Esophagus squamous epithelium (tissue), 5 donors: ENCODE measurements around the gene C7orf25. TPM values are rescaled to one million over a fixed set of nuclear protein-coding genes. Genes with fewer than 3 reads are reported as not detected.
"Not testable (repeated sequence)": the region's sequence is repeated elsewhere in the genome, so short reads cannot be mapped to it uniquely, and the experiment has no call there.

Source experiments
- DNase-seq: peaks from one replicate; lab custom pipeline; 2025; lab: John Stamatoyannopoulos, UW
- H3K27ac ChIP-seq, 4 donors: fragments of 200-600 bp; sonication (generic); one replicate each; pipeline ENCODE4 v1.5.1; 2016 to 2019; ENCODE audit warnings: mild to moderate bottlenecking in 1 of 4
- H3K27me3 ChIP-seq, 4 donors: fragments of 200-600 bp; sonication (generic); 1 replicate in 3 of 4; 2 replicates in 1 of 4; pipeline versions ENCODE4 v1.5.1 to v1.6.0; 2017 to 2021; ENCODE audit warnings: antibody characterized with exemption in 1 of 4
- H3K36me3 ChIP-seq, 3 donors: fragments of 200-600 bp; sonication (generic); one replicate each; pipeline ENCODE4 v1.5.1; 2016 to 2019
- H3K4me1 ChIP-seq, 3 donors: fragments of 200-600 bp; sonication (generic); one replicate each; pipeline ENCODE4 v1.5.1; 2017 to 2019
- H3K4me3 ChIP-seq, 4 donors: fragments of 200-600 bp; sonication (generic); 1 replicate in 3 of 4; 2 replicates in 1 of 4; pipeline ENCODE4 v1.5.1; 2016 to 2019; ENCODE audit warnings: mild to moderate bottlenecking in 2 of 4, moderate library complexity in 1 of 4
- H3K9me3 ChIP-seq, 3 donors: fragments of 200-600 bp; sonication (generic); one replicate each; pipeline ENCODE4 v1.5.1; 2016 to 2019
- POLR2A ChIP-seq, 4 donors: fragments of 450-650 bp; IDR thresholded peaks; one replicate each; pipeline ENCODE4 v1.6.1; 2017; ENCODE audit warnings: antibody characterized with exemption in 4 of 4, mild to moderate bottlenecking in 4 of 4, moderate library complexity in 3 of 4
- WGBS, 2 donors: methylation state at CpG; one replicate each; pipeline ENCODE4 v1.1.5; 2018; 5-methylcytosine and 5-hydroxymethylcytosine counted together
- intact Hi-C: fragments of 100-400 bp; cut with DNase I; formaldehyde crosslinking; loops from one replicate; pipeline ENCODE4 v1.15.0; 2022
- total RNA-seq, 4 donors: library from RNA; depleted of rRNA; stranded (reverse); fragments of >200 nt; gene quantifications; one replicate each; pipeline ENCODE4 v1.1.0, GENCODE V29; 2016
- TF ChIP-seq, protein P1 (sequence below), 6 experiments: fragments of 450-650 bp in 4 of 6; fragments of 200-600 bp in 2 of 6; sonication (generic) in 2 of 6; IDR thresholded peaks; one replicate each; pipeline ENCODE4 v1.5.1; 2016 to 2019; ENCODE audit warnings: antibody characterized with exemption in 6 of 6, mild to moderate bottlenecking in 4 of 6, moderate library complexity in 4 of 6
- donor health status: DM: yes; HTN: yes; CAD: no.

The C7orf25 gene
- total RNA-seq, 4 donors from 2014 or later, result 4.8 to 8.9 (median 7.0) TPM

DNA sequence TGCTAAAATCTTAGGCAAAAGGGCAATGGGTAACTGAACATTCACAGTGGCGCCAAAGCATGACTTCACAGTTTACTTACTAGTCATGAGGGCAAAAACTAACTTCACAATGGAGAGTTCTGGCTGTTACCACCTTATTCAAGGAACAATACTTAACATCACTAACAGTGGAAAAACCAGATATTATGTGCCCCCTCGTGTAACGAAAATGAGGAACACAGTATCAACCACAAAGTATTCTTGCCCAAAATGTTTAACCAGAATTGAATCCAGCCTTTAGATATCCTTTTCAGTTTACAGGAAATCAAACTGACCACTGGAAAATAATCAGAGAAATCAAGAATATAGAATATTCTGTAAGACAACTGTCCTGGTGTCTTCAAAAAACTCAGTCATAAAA lies 9.5 kb downstream of the C7orf25 start:
- Histone ChIP-seq H3K27me3 (no peaks in the 10 kb centered on the region), H3K9me3 (no peaks in the 10 kb centered on the region), H3K36me3 (no peaks in the 10 kb centered on the region), H3K4me3 (no peak overlapping the region), H3K27ac (no peak overlapping the region), H3K4me1 (no peaks in the 10 kb centered on the region)
- 40 to 44% methylated on average over 3 of the region's 3 CpGs for WGBS, 2 donors
- intact Hi-C loops, result no loop called here
- no peak for DNase-seq
- TF ChIP-seq POLR2A (IDR thresholded peaks at IDR 0.05), result no peak
- TF ChIP-seq, protein P1, sequence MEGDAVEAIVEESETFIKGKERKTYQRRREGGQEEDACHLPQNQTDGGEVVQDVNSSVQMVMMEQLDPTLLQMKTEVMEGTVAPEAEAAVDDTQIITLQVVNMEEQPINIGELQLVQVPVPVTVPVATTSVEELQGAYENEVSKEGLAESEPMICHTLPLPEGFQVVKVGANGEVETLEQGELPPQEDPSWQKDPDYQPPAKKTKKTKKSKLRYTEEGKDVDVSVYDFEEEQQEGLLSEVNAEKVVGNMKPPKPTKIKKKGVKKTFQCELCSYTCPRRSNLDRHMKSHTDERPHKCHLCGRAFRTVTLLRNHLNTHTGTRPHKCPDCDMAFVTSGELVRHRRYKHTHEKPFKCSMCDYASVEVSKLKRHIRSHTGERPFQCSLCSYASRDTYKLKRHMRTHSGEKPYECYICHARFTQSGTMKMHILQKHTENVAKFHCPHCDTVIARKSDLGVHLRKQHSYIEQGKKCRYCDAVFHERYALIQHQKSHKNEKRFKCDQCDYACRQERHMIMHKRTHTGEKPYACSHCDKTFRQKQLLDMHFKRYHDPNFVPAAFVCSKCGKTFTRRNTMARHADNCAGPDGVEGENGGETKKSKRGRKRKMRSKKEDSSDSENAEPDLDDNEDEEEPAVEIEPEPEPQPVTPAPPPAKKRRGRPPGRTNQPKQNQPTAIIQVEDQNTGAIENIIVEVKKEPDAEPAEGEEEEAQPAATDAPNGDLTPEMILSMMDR (IDR thresholded peaks at IDR 0.05), result no peak

- intact Hi-C loops, result no loop called here
- no peak for TF ChIP-seq POLR2A (IDR thresholded peaks at IDR 0.05)
- TF ChIP-seq, protein P1 (IDR thresholded peaks at IDR 0.05), result no peak
- DNase-seq, result no peak
These were observed 11.0 kb downstream of the C7orf25 start for GRCh38 chr7:42900842-42901241.

DNA sequence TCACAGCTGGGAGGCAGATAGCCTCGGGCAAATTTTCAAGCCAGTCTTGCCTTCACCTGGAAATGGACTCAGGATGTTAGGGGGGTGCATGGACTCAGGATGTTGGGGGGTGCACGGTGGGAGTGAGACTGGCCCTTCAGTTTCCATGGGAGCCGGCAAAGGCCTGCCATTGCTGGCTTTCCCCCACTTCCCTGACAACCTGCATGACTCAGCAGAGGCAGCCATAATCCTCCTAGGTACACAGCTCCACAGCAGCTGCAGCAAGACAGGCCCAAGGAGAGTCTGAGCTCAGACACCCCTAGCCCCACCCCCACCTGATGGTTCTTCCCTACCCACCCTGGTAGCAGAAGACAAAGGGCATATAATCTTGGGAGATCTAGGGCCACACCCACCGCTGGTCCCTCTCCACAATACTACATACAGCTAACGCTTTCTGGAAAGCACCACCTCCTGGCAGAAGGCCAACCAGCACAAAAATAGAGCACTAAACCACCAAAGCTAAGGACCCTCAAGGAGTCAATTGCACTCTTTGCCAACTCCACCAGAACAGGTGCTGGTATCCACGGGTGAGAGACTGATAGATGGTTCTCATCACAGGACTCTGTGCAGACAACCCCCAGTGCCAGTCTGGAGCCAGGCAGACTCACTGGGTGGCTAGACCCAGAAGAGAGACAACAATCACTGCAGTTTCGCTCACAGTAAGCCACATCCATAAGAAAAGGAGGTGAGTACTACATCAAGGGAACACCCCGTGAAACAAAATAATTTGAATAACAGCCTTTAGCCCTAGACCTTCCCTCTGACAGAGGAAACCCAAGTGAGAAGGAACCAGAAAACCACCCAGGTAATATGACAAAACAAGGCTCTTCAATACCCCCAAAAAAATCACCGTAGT lies 18.3 kb downstream of the C7orf25 start:
- intact Hi-C loops, result no loop called here
- 63 to 76% methylated on average over 6 to 9 of the region's 9 CpGs for WGBS, 2 donors
- Histone ChIP-seq H3K27ac (no peak overlapping the region), H3K9me3 (no peaks in the 10 kb centered on the region), H3K4me1 (peaks cover 0 to 7% (median 3%) of the 10 kb centered on the region in 3 donors), H3K36me3 (no peaks in the 10 kb centered on the region), H3K4me3 (no peak overlapping the region), H3K27me3 (no peaks in the 10 kb centered on the region)
- TF ChIP-seq POLR2A (IDR thresholded peaks at IDR 0.05), result no peak
- TF ChIP-seq, protein P1 (IDR thresholded peaks at IDR 0.05), result no peak
- no peak for DNase-seq

More at GRCh38 chr7:42900842-42901241, 11.0 kb downstream of the C7orf25 start:
- Histone ChIP-seq H3K4me1 (no peaks in the 10 kb centered on the region), H3K36me3 (no peaks in the 10 kb centered on the region), H3K9me3 (no peaks in the 10 kb centered on the region), H3K27me3 (no peaks in the 10 kb centered on the region), H3K27ac (no peak overlapping the region), H3K4me3 (no peak overlapping the region)

GRCh38 chr7:42886893-42887505 lies 24.9 kb downstream of the C7orf25 start:
- peaks cover 0 to 27% (median 14%) of the 10 kb centered on the region in 3 donors for H3K4me1 ChIP-seq
- H3K9me3 ChIP-seq, result no peaks in the 10 kb centered on the region
- no peak overlapping the region for H3K4me3 ChIP-seq
- no peaks in the 10 kb centered on the region for H3K27me3 ChIP-seq
- no peak for DNase-seq
- TF ChIP-seq, protein P1 (IDR thresholded peaks at IDR 0.05), result no peak
- TF ChIP-seq POLR2A (IDR thresholded peaks at IDR 0.05), result no peak
- intact Hi-C loops, result no loop called here
- no peaks in the 10 kb centered on the region for H3K36me3 ChIP-seq
- no peak overlapping the region for H3K27ac ChIP-seq

- H3K27ac ChIP-seq, result no peak overlapping the region
- 61 to 82% methylated on average over 2 of the region's 2 CpGs for WGBS, 2 donors
- no peak overlapping the region for H3K4me3 ChIP-seq
- no peaks in the 10 kb centered on the region for H3K9me3 ChIP-seq
- H3K27me3 ChIP-seq, result no peaks in the 10 kb centered on the region
- peaks cover 0 to 27% (median 14%) of the 10 kb centered on the region in 3 donors for H3K4me1 ChIP-seq
- no peak for TF ChIP-seq POLR2A (IDR thresholded peaks at IDR 0.05)
- TF ChIP-seq, protein P1 (IDR thresholded peaks at IDR 0.05), result peak in 3 of 6 experiments; percentile 23 to 44 (median 24)
- no peak for DNase-seq
- H3K36me3 ChIP-seq, result no peaks in the 10 kb centered on the region
- intact Hi-C loops, result no loop called here
These were observed 25.7 kb downstream of the C7orf25 start for GRCh38 chr7:42886129-42886528.

DNA sequence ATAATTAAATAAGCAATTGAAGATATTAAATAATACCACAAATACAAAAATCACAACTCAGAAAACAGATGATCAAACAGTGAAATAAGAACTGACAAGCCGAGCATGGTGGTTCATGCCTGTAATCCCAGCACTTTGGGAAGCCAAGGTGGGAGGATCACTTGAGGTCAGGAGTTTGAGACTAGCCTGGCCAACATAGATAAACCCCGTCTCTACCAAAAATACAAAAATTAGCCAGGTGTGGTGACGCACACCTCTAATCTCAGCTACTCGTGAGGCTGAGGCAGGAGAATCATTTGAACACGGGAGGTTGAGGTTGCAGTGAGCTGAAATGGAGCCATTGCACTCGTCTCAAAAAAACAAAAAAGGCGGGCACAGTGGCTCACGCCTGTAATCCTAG lies 26.7 kb downstream of the C7orf25 start:
- H3K36me3 ChIP-seq, intact Hi-C loops, H3K4me3 ChIP-seq, DNase-seq, H3K9me3 ChIP-seq, H3K27me3 ChIP-seq, H3K27ac ChIP-seq: not testable (repeated sequence)
- WGBS, 2 donors, result 87 to 94% methylated on average over 8 of the region's 8 CpGs
- peaks cover 0 to 27% (median 14%) of the 10 kb centered on the region in 3 donors for H3K4me1 ChIP-seq
